HG02938 (cell line): Measurements from ENCODE around the gene DMRTA2.

Experiments used
- ATAC-seq: cut with Tn5 transposase; IDR thresholded peaks from one replicate; pipeline ENCODE4 v1.9.1; 2021; ENCODE audit warnings: mild to moderate bottlenecking, moderate library complexity; ENCODE audit not compliant: unreplicated experiment

DMRTA2 gene

DNA sequence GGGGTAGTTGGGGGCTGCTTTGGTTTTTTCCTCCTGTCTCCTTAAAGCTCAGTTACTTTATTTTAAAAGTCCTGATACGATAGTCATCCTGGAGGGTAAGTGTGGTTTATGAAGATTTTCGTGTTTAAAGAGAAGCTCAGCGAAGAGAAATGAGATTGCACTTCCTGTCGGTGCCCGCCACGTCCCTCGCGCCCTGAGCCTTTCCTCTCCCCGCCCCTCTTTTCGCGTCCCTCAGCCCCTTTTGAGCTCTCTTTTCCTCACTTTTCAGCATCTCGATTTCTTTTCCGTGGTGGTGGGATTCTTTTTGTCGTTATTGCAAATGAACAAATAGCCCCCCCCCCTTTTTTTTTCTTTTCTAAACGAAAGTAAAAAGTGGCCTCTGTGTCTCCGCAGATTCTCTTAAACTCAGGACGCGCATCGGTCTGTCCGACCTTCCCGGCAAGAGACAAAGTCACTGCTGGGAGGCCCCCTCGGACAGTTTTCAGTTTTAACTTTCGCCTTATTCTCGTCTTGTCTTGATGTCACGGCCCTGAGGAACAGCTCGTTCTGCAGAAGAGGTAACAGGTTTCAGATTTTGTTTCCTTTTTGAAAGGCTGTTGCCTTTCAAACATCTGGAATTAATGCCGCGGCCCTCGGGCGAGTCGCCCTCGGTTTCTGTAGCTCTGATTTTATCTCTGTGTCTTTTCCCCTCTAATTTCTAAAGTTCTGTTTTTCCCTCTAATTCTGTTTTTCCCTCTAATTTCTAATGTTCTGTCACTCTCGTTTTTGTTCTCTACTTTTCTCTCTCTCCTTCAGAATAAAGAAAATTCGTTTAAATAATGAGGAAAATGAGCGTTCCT lies 1.0 kb upstream of the DMRTA2 start:
- no peak for ATAC-seq

DNA sequence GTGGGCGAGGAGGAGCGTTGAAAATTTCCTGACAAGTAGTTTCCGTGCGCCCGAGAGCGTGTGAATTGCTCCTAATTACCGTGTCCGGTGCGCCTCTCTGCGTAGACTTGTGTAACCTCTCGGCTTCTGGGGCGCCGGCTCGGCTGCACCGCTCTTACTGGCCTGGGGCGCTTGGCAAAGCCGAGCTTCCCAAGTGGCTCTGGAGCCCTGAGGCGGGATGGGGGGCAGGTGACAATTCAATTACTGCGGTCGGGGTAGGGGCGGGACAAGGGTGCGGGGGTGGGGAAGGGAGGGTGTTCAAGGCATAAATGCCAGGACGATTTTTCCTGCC lies 392 bp upstream of the DMRTA2 start:
- no peak for ATAC-seq

DNA sequence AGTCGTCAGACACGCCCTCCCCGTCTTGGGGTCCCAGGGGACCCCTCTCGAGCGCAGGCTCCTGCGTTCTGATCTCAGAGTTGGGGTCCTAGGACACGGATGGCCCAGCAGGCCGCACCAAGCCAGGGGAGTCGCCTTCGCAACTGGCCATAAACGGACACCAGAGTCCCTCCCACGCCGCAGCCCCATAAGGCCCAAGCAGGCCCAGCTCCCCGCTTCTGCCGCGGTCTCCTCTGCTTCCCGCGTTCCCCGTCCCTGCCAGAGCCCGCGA lies 633 bp downstream of the DMRTA2 start:
- no peak for ATAC-seq

DNA sequence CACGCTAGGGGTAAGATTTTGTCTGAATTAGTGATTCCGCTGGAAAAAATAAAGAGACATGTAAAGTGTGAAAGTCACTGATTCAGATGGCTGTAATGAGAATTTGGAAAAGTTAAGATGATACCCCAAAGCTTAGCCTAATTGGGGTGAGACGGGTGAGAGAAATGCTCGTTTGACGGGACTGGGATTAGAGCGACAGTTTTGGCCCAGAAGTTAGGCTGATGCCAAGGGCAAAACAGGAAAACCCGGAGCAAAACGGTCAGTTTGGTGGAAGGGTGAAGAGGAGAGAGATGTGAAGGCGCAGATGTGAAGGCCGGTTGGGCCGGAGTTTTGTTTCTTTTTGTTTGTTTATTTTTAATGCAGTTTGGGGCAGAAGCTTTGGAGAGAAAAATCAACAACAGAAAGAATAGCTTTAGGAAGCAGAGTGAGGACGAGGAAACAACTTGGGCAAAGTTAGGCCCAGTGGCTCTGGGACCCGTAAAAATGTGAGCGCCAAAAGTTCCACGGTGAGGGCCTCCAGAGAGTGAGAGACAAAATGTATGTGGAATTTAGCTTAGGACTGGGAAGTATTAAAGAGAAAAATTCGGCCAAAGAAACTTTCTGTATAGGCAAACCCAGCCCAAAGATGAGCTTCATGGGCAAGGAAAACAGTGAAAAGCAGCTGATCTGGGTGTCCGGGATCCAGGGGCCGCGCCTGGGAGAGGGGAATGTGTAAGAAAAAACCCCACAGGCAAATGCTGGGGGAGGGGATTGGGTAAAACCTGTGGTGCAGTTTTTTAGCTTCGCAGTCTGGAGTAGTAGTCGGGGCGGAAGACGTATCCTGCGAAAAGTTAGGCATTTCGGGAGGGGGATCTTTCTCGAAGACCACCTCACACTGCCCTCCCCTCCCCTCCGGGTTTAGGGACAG lies 1.2 kb downstream of the DMRTA2 start:
- ATAC-seq = no peak

DNA sequence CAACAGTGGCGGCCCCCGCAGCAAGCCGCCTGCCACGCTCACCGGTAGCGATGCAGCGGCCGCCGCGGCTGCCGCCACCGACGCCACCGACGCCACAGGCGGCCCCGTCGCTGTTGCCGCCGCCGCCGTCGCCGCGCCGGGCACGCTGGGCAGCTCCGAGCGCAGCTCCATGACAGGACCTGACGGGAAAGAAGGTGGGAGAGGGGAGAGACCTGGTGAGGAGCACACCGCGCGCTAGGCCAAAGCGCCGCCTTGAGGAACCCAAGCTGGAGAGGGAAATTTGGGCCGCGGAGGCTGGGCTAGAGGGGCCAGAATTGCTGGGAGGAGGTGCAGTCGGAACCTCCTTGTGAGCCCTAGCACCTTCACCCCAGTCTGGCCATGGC lies 1.9 kb downstream of the DMRTA2 start:
- ATAC-seq = no peak

DNA sequence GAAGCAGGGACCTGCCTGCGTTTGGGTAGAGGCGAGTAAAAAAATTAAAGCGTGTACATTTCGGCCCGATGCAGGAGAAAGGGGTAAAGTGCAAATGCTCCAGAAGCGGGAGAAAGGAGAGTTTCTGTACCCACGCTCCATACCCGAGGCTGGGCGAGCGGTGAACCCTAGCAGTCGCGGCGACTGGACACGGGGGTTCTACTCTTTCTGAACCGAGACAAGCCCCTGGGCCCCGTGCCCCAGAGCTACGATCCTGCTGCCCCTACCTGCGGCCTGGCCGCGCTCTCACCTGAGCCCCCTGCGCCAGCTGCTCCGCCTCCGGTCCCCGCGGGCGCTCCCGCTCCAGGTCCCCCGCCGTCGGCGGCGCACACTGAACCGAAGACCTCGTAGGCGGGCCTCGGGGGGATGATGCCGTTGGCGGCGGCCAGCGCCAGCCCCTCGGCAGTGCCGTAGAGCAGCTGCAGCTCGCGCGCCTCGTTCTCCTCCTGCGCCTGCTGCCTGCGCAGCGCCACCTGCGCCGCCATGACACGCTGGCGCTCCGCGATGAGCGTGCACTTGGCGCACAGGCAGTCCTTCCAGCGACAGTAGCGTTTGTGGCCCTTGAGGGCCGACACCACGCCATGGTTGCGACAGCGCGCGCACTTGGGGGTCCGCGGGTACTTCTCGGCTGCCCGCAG lies 2.4 kb downstream of the DMRTA2 start:
- ATAC-seq = no peak

DNA sequence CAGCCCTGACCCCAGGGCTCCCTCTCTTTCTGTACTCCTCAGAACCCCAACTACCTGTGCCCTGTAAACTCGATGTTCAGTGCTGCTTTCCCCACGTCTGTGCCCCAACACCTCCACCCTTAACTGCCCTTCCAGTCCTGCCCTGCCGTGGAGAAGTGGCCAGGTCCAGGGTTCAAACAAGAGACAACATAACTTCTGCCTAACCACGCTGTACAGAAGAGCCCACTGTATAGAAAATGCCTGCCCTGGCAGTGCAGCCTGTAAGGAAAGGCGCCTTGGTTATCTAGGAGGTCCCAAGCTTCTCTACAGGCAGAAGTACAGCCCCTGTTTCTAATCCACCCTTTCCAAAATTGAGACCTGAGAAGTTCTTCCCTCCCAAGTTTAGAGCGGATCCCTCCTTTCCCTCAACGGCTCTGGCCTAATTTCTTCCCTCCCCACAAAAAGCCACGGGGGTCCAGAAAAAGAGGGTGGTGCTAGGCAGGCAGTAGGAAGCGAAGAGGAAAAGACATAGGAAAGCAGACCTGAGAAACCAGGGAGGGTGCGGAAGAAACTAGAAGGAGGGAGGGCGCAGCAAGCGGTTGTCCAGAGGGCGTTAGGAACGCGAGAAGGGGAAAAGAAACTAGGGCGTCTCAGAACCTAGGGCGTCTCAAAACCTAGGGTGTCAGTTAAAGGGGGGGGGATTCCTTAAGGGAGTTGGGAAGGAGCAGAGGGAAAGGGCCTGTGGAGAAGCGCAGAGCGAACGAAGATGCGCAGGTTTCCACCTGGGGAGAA lies 3.2 kb downstream of the DMRTA2 start:
- ATAC-seq = no peak

DNA sequence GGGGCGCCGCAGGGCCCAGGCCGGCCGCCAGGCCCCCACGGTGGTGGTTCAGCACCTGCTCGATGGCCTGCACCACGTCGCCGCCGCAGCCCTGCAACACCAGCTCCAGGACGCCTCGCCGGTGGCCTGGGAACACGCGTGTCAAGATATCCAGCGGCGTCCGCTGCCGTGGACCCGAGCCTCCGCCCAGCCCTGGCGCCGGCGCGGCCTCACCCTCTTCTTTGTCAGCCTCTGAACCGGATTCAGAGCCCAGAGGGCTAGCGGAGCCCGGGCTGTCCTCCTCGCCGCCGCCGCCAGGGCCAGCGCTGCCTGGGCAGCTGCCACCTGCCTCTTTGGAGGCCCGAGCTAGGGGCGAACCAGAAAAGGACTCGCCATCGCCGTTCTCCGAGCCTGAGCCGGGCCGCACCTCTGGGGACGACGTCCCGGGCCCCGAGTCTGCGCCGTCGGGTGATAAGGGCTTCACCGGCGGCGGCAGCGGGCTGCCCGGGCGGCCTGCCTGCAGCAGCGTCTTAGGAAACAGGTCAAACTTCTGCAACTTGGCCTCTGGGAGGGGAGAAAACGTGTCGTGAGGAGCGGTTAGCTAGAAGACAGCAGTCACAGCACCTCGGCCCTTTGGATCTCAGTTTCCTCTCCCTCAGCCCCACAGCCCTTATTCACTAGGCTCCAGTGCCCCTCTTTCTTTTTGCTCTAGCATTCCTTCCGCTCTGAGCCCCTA lies 3.9 kb downstream of the DMRTA2 start:
- no peak for ATAC-seq

DNA sequence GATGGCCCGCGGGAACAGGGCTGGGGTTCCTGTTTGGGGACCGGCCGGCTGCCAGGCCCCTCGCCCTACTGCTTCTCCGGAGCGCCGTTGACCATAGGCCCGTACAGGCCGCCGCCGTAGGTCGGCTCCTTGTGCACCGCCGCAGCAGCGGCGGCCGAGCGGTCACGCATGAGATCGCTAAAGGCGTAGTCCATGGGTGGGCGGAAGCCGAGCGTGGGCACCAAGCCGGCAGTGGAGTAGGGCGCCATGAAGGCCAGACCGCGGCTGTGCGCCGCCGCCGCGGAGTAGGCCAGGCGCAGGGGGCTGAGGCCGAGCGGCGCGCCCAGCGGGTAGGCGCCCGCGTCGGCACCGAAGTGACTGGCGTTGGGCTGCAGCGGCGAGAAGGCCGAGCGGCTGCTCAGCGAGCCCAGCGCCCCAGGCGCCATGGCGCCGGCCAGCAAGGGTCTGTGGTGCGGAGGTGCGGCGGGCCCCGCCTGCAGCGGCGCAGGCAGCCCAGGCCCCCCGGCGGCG lies 4.6 kb downstream of the DMRTA2 start:
- ATAC-seq = no peak

DNA sequence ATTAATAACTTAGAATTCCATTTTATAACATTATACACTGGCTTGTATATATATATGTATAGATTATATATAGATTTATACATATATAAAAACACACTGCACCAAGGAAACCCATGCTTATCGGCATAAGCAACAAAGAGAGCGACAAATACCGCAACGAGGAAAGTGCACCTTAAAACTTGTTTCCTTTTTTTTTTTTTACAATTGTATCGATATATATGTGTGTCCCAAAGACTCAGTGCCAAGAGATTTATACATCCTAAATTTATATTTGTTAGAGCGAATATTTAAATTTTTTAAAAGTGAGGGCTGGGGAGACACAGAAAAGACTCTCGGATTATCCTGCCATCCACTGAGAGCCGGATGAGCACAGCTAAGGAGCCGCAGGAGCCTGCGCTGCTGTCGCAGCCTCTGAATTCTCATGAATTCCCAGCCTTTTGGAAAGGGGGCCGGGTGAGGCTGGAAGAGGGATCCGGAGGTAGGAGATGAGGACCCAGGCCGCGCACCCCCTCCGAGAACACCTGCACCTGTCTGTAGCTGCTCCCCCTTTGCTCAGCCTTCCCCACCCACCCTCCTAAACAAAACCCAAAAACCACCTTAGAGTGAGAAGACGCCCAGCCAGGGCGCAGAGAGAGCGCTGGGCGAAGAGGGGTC lies 5.2 kb downstream of the DMRTA2 start:
- no peak for ATAC-seq

DNA sequence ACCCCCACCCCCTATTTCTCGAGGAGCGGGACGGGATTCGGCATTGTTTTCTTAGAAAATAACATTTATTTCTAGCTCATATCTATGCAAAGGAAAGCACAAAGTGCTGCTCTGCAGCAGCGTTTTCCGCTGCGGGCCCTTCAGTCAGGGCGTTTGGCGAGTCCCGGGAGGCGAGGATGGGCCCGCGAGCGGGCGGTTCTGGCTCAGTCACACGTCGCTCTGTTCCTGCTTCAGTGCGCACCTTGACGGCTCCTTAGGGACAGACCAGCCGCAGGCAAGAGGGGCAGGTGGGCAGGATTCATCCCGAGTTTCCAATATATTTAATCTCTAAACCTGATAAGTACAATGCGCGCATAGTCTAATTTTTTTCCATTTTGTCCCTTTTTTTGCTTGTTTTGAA lies 5.7 kb downstream of the DMRTA2 start:
- ATAC-seq = no peak

DNA sequence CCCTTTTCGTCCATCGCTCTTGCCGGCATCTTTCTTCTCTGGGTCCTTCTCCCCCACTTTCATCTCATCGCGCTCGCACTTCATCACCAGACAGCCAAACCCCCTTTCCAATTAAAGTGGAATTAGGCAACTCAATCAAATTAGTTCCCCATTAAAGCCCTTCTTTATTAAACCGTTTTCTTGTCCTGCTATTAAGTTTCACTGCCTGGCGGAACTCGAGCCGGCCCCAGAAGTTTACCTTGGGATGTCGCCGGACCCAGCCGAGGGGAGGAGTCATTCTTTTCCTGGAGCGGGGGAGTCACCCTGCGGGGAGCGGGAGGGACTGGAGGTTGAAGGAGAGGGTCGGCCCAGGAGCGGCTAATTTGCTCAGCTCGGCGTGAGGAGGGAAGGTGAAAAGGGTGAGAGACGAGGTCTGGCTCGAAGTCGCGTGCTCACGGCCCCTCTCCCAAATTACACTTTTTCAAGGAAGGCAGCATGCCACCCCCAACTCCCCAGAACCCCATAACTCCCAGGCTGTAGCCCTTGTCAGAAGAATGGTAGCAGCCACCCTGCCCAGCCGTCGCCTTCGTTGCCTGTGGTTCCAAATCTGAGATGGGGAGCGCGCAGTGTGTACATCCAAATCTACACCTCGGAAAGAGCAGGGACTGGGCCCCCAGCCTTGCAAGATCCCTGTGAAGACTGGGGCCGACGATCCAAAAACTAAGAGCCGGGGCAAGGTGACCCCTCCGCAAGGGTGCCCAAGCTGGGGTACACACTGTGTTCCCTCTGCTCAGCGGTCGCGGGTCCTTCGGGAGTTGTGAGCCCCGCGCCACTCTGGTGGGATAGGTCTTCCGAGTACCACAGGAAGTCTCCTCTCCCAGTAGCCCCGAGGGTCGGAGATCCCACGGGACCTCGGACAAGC lies 6.4 kb downstream of the DMRTA2 start:
- no peak for ATAC-seq

DNA sequence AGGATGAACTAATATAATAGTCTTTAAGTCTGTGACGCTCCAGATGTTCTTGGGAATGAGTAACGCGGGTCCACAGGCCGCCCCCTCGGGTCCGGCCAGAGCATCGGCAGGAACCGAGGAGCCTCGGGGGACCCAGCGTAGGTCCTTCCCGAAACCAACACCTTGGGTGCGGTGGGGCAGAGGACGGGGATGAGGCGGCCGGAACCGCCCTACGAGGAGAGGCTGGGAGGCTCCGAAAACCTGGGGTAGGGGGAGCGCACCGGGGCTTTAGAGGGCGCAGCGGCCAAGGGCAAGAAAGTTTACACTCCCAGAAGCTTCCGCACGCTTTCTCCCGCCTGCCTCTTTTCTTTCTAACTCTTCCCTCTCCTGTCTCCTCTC lies 7.1 kb downstream of the DMRTA2 start:
- ATAC-seq = no peak

DNA sequence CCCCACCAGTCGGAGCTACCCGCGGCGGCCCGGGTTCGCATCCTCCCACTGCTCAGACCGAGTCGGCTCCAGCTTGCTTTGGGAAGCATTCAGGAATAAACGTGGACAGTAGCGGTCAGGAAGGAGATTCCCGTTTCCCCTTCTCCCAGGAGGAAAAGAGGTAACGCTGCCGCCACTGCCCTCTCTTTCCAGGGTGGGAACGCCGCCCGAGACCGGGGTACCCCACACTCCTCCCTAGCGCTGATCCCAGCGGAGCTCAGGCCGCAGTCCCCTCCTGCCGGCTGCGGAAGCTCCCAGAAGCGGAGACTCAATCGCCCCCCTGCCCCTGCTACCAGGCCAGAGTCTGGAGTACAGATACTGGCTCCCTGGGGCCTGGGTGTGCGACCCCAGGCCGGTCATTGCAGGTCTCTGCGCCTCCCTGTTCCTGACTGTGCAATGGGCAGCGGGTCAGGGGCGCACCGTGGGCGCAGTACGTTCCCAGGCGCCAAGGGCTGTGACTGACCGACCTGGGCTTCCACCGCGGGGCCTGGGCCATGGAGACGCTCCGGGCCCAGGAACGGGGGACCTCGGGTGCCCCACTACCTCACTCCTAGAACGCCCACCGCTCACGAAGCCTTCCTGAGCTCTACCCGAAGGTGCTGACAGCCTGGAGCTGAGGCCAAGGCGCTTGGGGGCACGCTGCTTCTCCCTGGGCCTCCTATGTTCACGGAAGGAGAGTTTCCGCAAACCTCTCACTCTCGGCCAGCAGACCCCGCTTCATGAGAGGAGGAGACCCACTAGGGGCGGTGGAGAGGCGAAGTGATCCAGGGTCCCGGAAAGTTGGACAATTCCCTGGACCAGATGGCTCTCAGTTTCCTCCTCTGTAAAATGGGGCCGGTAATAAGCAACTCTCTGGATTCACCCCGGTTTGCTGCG lies 7.8 kb downstream of the DMRTA2 start:
- ATAC-seq = no peak

DNA sequence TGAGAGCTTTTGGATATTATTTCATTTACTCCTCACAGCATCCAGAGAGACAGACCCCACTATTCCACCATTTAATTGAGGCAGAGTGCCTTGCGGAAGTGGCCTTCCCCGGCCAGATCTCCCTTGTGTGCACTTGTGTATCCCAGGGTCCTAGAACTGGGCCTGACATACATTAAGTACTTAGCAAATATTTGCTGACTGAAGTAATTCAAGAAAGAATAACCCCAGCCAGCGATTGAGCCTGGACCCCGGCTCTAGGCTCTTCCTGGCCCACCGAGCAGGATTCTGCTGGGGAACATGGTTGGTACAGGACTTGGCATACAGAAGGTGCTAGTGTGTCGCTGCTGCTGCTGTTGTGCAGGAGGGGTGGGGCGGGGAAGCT lies 8.4 kb downstream of the DMRTA2 start:
- ATAC-seq = no peak

DNA sequence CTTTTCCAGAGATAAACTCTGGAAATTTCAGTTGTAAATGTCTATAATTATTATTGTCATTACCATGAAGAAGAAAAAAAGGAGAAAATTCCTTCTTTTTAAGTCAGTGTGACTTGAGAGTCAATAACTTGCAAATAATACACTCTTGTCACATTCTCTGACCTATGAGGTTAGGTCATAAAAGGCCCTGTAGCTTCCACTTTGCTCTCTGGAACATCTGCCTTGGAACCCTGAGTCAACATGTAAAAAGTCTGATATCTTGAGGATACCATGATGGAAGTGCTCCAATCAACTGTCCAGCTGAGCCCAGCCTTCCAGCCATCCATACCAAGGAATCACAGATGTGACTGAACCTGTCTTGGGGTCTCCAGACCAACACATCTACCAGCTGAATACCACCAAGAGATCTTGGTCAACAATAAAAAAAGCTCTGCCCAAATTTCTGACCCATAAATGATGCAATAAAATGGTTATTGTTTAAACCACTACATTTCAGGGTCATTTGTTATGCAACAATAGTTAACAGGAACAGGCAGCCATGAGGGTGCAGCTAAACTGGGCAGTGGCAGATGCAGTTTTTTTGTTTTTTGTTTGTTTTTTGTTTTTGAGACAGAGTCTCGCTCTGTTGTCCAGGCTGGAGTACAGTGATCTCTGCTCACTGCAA lies 10.3 kb downstream of the DMRTA2 start:
- ATAC-seq = no peak

DNA sequence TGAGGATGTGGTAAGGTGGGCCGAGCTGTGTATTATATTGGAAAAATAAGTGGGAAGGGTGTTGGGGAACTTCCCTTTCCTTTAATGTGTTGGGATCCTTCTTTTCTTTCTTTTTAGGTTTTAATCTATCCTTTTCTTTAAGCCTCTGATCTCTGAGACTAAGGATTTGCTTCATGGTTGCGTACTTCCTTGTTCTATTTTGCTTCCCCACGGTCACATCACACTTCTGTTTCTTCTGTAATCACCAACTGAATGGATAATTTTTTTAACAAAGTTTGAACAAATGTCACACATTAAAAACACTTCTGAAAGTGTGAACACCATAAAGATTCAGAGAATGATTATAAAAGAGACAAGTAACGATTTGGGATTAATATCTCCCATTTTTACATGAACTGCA lies 17.4 kb downstream of the DMRTA2 start:
- ATAC-seq = no peak
